ENCODE data around the gene ARGLU1.
A peak's percentile ranks its signal among the peaks of the same experiment; 100 is the strongest.

Gene ARGLU1

DNA sequence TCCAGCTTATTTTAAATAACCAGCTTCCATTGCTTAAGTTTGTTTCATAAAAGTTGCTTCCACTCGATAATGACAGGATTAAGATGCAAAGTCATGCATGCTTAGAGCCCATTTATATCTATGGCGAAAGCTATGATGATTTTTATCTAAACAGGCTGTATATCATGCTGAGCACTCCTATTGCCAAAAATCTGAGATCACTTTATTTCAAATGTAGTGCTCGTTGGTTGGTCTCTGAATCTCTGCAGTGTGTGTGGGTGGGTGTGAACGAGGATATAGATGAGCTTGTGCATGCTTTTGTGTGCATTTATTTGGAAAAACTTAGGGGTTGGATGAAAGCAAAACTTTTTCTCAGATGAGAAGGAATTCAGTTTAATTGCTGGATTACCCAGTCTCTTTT lies 27.0 kb upstream of the ARGLU1 start:
- DNase-seq (ENCODE audit: low read depth in 1 of 2, low spot score in 1 of 2): no peak
- no peak overlapping the region for H3K4me3 ChIP-seq (replicated peaks; ENCODE audit: insufficient read depth, low read length)
- TF ChIP-seq, protein P1, sequence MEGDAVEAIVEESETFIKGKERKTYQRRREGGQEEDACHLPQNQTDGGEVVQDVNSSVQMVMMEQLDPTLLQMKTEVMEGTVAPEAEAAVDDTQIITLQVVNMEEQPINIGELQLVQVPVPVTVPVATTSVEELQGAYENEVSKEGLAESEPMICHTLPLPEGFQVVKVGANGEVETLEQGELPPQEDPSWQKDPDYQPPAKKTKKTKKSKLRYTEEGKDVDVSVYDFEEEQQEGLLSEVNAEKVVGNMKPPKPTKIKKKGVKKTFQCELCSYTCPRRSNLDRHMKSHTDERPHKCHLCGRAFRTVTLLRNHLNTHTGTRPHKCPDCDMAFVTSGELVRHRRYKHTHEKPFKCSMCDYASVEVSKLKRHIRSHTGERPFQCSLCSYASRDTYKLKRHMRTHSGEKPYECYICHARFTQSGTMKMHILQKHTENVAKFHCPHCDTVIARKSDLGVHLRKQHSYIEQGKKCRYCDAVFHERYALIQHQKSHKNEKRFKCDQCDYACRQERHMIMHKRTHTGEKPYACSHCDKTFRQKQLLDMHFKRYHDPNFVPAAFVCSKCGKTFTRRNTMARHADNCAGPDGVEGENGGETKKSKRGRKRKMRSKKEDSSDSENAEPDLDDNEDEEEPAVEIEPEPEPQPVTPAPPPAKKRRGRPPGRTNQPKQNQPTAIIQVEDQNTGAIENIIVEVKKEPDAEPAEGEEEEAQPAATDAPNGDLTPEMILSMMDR (IDR thresholded peaks at IDR 0.05; ENCODE audit: insufficient read depth, low read length): no peak
- TF ChIP-seq REST (IDR thresholded peaks at IDR 0.05; ENCODE audit: insufficient replicate concordance, low read depth) (no peak), GABPA (IDR thresholded peaks at IDR 0.05; ENCODE audit: low read depth) (no peak), SPI1 (IDR thresholded peaks at IDR 0.05; ENCODE audit: borderline replicate concordance, low read depth) (no peak), POLR2AphosphoS5 (IDR thresholded peaks at IDR 0.05; ENCODE audit: low read depth) (no peak)
- peaks cover 3% of the 10 kb centered on the region for H3K27me3 ChIP-seq (ENCODE audit: insufficient read depth, poor library complexity, severe bottlenecking)
- H3K27ac ChIP-seq (replicated peaks): no peak overlapping the region

DNA sequence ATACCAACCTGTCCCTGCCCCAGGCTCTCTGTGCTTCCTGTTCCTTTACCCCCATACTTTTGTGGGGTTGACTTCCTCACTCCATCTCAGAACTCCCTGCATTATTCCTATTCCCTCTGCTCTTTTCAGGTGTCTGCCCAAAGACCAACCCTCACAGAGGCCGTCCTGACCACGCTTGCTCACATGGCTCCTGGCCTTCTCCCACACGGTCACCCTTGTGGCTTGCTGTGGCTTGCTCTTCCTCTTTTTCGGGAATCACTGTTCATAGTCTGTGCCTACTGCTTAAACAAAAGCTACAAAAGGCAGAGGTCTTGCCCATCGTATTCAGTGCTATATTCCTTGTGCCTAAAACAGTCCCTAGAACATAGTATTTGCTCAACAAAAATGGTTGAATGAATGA lies 25.2 kb upstream of the ARGLU1 start:
- Histone ChIP-seq H3K27ac (replicated peaks) (no peak overlapping the region), H3K27me3 (ENCODE audit: insufficient read depth, poor library complexity, severe bottlenecking) (no peaks in the 10 kb centered on the region), H3K4me3 (replicated peaks; ENCODE audit: insufficient read depth, low read length) (no peak overlapping the region)
- TF ChIP-seq POLR2AphosphoS5 (IDR thresholded peaks at IDR 0.05; ENCODE audit: low read depth) (peak; percentile 51; the same call in 1 of the 2 replicates), GABPA (IDR thresholded peaks at IDR 0.05; ENCODE audit: low read depth) (no peak), SPI1 (IDR thresholded peaks at IDR 0.05; ENCODE audit: borderline replicate concordance, low read depth) (peak; percentile 97)
- peak in 1 of 2 experiments; percentile 63 for DNase-seq (ENCODE audit: low read depth in 1 of 2, low spot score in 1 of 2)

DNA sequence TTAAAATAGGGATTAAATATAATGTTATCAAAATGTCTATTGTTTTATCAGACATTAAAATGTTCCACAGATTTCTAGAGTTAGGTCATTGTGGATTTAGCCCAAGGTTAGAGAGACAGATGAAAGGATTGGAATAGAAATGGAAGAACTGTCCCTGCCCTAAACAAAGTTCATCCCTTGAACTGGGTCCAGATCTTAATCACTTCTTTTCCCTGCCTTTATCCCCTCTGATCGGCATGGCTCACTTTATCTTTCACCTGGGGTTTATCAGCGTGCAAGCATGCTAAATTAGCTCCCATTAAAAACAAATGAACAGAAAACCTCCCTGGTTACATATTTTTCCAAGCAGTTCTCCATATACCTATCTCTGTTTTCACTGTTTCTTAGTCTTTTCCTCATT lies 23.4 kb upstream of the ARGLU1 start:
- no peak overlapping the region for H3K27ac ChIP-seq (replicated peaks)
- no peaks in the 10 kb centered on the region for H3K27me3 ChIP-seq (ENCODE audit: insufficient read depth, poor library complexity, severe bottlenecking)
- TF ChIP-seq, protein P1 (IDR thresholded peaks at IDR 0.05; ENCODE audit: insufficient read depth, low read length): no peak
- no peak for TF ChIP-seq GABPA (IDR thresholded peaks at IDR 0.05; ENCODE audit: low read depth)
- TF ChIP-seq SPI1 (IDR thresholded peaks at IDR 0.05; ENCODE audit: borderline replicate concordance, low read depth): no peak
- TF ChIP-seq REST (IDR thresholded peaks at IDR 0.05; ENCODE audit: insufficient replicate concordance, low read depth): no peak
- TF ChIP-seq POLR2AphosphoS5 (IDR thresholded peaks at IDR 0.05; ENCODE audit: low read depth): no peak
- DNase-seq (ENCODE audit: low read depth in 1 of 2, low spot score in 1 of 2): no peak
- H3K4me3 ChIP-seq (replicated peaks; ENCODE audit: insufficient read depth, low read length): no peak overlapping the region

- TF ChIP-seq SPI1 (IDR thresholded peaks at IDR 0.05; ENCODE audit: borderline replicate concordance, low read depth): no peak
- TF ChIP-seq POLR2AphosphoS5 (IDR thresholded peaks at IDR 0.05; ENCODE audit: low read depth): no peak
- TF ChIP-seq, protein P1 (IDR thresholded peaks at IDR 0.05; ENCODE audit: insufficient read depth, low read length): no peak
- no peak for TF ChIP-seq GABPA (IDR thresholded peaks at IDR 0.05; ENCODE audit: low read depth)
- no peak for TF ChIP-seq REST (IDR thresholded peaks at IDR 0.05; ENCODE audit: insufficient replicate concordance, low read depth)
- H3K27ac ChIP-seq (replicated peaks): no peak overlapping the region
- DNase-seq (ENCODE audit: low read depth in 1 of 2, low spot score in 1 of 2): no peak
- H3K27me3 ChIP-seq (ENCODE audit: insufficient read depth, poor library complexity, severe bottlenecking): no peaks in the 10 kb centered on the region
- H3K4me3 ChIP-seq (replicated peaks; ENCODE audit: insufficient read depth, low read length): no peak overlapping the region
Measured at GRCh38 chr13:106589716-106590115, 21.8 kb upstream of the ARGLU1 start.

Data from HL-60 (cell line).